Measurements from ENCODE around the gene HSPA4.
"Not testable (repeated sequence)": the region's sequence is repeated elsewhere in the genome, so short reads cannot be mapped to it uniquely, and the experiment has no call there.

The HSPA4 gene

GRCh38 chr5:133051542-133052316, at the start of gene HSPA4:
Gene HSPA4 (plus strand): TSS chr5:133052013. CDS start chr5:133052251, 238 bp downstream.
- DNase-seq: peak; percentile 92 to 98 (median 97)

- DNase-seq: no peak
Observed at GRCh38 chr5:133006653-133007052, 45.2 kb upstream of the HSPA4 start.

GRCh38 chr5:133008455-133008854, 43.4 kb upstream of the HSPA4 start:
- DNase-seq: not testable (repeated sequence)

GRCh38 chr5:133015466-133015865, 36.3 kb upstream of the HSPA4 start:
- no peak for DNase-seq

GRCh38 chr5:133017964-133018363, 33.8 kb upstream of the HSPA4 start:
- DNase-seq: no peak

GRCh38 chr5:133019471-133019870, 32.3 kb upstream of the HSPA4 start:
- DNase-seq: not testable (repeated sequence)

- peak; percentile 77 to 89 (median 81) for DNase-seq
Observed at GRCh38 chr5:133025804-133026663, 25.8 kb upstream of the HSPA4 start, which contains the start of gene ZCCHC10. Gene ZCCHC10 (minus strand): TSS chr5:133026549. CDS start chr5:133026537, 12 bp downstream.

GRCh38 chr5:133026664-133027153, 25.1 kb upstream of the HSPA4 start:
- DNase-seq: no peak

- no peak for DNase-seq
Observed at GRCh38 chr5:133029416-133029815, 22.4 kb upstream of the HSPA4 start.

- DNase-seq: no peak
Observed at GRCh38 chr5:133030343-133031005, 21.3 kb upstream of the HSPA4 start.

GRCh38 chr5:133032852-133033742, 18.7 kb upstream of the HSPA4 start:
- DNase-seq: no peak

GRCh38 chr5:133034064-133034463, 17.7 kb upstream of the HSPA4 start:
- no peak for DNase-seq

- DNase-seq: no peak
Observed at GRCh38 chr5:133035224-133035623, 16.6 kb upstream of the HSPA4 start.

- not testable (repeated sequence) for DNase-seq
Observed at GRCh38 chr5:133036677-133037076, 15.1 kb upstream of the HSPA4 start.

GRCh38 chr5:133041157-133041784, 10.5 kb upstream of the HSPA4 start:
- no peak for DNase-seq

- DNase-seq: no peak
Observed at GRCh38 chr5:133041910-133042309, 9.9 kb upstream of the HSPA4 start.

- not testable (repeated sequence) for DNase-seq
Observed at GRCh38 chr5:133046560-133046959, 5.3 kb upstream of the HSPA4 start.

GRCh38 chr5:133047404-133047803, 4.4 kb upstream of the HSPA4 start:
- DNase-seq: no peak

GRCh38 chr5:133048993-133049725, 2.7 kb upstream of the HSPA4 start:
- DNase-seq: no peak

- no peak for DNase-seq
Observed at GRCh38 chr5:133049726-133050048, 2.1 kb upstream of the HSPA4 start.

GRCh38 chr5:133050521-133050920, 1.3 kb upstream of the HSPA4 start:
- no peak for DNase-seq
